GM18907 (cell line): ENCODE data around the gene MACROD2.
A peak's percentile ranks its signal among the peaks of the same experiment; 100 is the strongest.

ENCODE experiments used
- ATAC-seq: cut with Tn5 transposase; IDR thresholded peaks from one replicate; pipeline ENCODE4 v1.9.1; 2021; ENCODE audit warnings: mild to moderate bottlenecking, moderate library complexity; ENCODE audit not compliant: unreplicated experiment

Gene MACROD2

DNA sequence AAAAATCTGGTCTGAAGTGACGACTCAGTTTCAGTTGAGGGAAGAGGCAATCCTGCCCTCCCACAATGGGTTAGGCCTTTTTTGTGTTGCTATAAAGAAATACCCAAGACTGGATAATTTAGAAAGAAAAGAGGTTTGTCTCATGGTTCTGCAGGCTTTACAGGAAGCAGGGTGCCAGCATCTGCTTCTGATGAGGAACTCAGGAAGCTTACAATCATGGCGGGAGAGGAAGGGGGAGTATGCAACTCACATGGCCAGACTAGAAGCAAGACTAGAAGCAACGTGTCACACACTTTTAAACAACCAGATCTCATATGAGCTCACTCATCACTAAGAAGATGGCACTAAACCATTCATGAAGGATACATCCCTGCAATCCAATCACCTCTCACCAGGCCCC lies 2048.6 kb downstream of the MACROD2 start:
- ATAC-seq, result no peak

DNA sequence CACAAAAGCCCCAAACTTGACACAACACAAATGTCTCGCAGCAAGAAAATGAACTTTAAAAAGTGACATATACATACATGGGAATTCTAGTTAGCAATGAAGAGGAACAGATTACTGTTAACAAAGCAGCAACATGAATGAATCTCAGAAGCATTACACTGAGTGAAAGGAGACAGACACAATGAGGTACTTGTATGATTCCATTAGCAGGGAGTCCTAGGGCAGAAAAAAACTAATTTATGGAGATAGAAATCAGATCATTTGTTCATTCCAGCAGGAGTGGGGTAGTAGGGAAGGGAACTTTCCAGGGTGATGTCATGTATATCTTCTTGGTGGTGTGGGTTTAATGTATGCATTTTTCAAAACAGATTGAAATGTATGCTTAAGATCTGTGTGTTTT lies 2053.6 kb downstream of the MACROD2 start:
- ATAC-seq, result no peak

- no peak for ATAC-seq
These were observed 2054.3 kb downstream of the MACROD2 start for GRCh38 chr20:16049529-16050093.

GRCh38 chr20:16050366-16050765 lies 2055.1 kb downstream of the MACROD2 start:
- ATAC-seq, result no peak

DNA sequence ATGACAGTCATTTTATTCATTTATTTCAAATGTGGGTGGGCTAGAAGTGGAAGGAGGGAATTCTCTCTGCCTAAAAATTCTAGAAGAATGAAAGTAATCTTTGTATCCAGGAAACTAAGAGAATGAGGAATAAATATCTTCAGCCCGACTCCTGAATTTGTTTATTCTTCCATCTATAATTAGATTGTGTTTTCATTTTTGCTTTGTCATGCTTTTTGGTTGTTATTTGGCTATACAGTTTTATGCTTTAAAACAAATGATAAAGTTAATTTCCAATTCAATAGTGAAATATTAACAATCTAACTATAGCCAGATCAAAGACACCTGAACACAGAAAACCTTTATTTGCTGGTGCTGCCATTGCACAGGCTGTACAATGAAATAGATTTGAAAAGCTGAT lies 2056.7 kb downstream of the MACROD2 start:
- no peak for ATAC-seq

DNA sequence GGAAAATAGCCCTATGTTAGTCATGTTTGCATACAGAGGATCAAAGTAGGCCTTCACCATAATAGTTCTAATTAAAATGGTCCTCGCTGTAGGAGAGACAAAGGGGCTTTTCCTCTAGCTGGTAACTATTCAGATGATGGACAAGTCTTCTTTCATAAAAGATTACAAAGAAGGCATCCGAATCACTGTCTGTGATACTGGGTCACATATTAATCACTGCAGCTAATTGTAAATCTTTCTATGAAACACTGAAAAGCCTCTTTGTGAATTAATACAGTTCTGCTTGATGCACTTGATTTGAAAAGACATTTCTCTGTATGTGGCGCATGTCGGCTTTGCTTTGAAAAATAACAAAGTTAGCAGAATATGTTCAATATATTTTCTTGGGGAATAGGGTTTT lies 2057.1 kb downstream of the MACROD2 start:
- no peak for ATAC-seq

- no peak for ATAC-seq
These were observed 2059.7 kb downstream of the MACROD2 start for GRCh38 chr20:16054985-16055384.

GRCh38 chr20:16057651-16058050 lies 2062.3 kb downstream of the MACROD2 start:
- ATAC-seq, result no peak

DNA sequence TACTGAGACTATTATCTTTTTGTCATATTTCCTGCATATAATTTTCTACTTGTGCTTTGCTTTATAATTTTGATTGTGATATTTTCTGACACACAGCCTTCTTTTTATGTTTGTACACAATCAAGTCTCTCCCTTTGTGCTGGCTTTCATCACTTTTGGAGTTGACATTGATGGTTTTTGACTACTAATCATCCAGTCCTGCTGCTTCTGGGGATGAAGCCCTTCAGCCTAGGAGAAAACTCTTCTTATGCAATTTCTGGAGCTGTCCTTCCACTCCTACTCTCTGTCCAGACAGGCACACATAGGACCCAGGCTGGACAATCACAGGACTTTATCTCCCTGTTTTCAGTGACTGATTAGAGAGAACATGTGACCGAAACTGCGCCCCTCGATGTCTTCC lies 2063.0 kb downstream of the MACROD2 start:
- no peak for ATAC-seq

DNA sequence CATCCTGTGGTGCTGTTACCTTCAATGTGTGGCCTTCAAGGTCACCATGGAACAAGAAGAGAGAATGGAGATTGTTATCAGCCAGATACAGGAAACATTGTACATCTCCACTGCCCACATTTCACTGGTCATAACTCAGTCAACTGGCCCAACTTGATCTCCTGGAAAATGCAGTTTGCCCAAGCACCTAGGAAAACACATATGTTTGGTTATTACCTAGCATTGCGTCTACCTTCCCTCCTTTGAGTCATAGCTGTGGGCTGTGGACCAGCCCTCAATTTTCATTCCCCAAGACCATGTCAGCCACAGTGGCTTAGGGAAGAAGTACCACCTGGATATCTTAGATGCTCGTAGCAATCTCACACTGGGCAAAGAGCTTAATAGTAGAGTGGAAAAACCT lies 2064.5 kb downstream of the MACROD2 start:
- ATAC-seq, result no peak

DNA sequence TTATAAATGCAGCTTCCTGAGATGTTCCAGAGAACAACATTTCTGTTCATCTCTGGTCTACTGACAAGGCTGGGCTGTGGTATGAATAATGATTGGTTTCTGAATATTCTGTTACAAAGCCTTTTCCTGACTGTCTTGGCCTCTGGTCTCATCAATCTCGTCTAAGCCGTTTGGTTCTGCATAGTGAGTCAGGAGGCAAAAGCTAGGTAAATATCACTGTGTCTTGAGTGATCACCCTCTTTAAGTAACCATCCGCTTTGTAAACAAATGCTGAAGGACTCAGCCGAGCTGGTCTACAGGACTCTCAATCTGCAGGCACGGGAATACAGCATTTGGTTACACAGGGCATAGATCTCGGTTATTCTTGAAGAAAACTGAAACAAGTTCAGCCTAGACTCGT lies 2066.0 kb downstream of the MACROD2 start:
- ATAC-seq, result no peak

- ATAC-seq, result no peak
These were observed 2067.6 kb downstream of the MACROD2 start for GRCh38 chr20:16062661-16063581.

DNA sequence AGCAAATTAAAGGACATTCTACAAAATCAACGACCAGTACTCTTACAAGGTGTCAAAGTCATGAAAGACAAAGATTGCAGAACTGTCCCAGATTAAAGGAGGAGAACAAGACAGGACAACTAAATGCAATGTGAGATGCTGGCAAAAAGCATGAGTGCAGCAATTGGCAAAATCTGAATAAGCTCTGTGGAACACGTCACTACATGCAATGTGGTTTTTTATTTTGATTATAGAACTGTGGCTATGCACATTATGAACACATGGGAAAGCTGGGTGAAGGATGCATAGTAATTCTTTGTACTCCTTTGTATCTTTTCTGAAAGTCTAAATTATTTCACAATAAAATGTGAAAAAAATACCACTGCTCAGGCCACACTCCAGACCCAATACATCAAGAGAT lies 2068.6 kb downstream of the MACROD2 start:
- ATAC-seq, result no peak

GRCh38 chr20:16064989-16065707 lies 2069.8 kb downstream of the MACROD2 start:
- ATAC-seq, result no peak

GRCh38 chr20:16066571-16066970 lies 2071.3 kb downstream of the MACROD2 start:
- ATAC-seq, result no peak

- peak; percentile 95 for ATAC-seq
These were observed 2074.2 kb downstream of the MACROD2 start for GRCh38 chr20:16069389-16070010.

DNA sequence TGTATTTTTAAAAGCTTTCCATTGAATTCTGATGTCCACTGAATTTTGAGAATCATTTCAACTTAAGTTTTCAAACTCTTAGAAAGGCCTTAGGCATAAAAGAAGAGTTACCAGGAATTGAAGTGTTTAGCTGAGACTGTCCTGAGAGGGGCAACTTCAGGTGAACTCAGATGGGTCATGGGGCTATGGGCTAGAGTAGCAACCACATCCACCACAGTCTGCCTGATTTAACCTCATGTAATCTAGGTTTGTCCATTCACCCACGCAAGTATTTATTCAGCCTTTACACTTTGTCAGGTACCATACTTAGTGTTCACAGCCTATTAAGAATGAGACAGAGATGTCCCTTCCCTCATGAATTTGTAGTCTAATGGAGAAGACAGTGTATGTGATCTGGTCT lies 2076.9 kb downstream of the MACROD2 start:
- no peak for ATAC-seq

DNA sequence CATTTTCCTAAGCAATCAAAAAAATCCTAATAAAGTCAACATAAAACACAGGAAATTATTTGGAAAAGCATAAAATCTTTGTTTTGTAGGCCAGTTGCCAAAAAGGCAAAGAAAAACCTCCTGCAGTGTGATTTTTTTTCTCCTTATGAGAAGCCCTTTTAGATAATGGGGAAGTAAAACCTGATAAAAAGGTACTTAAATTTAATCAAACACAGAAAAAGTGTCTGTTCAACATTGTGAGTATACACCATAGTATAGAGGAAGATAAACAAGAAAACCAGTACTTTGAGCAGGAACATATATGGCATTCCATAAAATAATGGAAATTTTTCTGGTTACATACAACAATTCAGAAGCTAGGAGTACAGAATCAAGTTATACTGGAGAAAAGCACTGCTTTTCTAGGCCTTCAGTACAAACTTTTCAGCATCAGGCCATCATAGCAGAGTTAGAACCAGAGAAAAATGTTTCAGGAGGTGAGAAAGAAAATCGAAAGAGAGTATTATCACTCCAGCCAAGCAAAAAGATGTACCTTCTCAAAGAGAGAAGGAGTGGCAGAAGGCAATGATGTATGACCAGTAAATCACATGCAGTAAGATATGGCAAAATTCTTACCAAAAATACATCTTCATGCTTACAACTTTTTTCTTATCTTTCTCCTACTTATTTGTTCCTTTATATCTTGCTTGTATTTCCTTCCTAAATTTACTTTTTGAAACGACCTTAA lies 2083.0 kb downstream of the MACROD2 start:
- ATAC-seq, result no peak

DNA sequence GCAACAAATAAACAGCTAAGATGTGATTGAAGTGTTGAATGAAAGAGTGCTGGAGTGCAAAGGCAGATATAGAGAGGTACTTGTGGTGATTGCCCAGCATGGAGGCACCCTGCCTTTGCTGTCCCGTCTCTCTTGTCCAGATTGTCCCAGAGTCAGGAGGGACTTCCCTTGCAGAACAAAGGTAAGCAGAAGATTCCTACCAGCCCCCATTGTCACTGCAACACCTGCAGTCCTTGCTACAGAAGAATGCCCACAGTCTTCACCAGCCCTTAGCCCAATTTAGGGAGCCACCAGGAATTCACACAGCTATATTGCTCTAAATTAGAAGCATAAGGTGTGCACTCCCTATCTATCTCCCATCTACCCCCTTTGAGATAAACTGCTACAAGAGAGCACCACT lies 2086.1 kb downstream of the MACROD2 start:
- ATAC-seq, result no peak

GRCh38 chr20:16082051-16082550 lies 2086.8 kb downstream of the MACROD2 start:
- ATAC-seq, result no peak
